ENCODE results near the gene TTC31. TPM values are rescaled to one million over a fixed set of nuclear protein-coding genes. Genes with fewer than 3 reads are reported as not detected.

The TTC31 gene
- total RNA-seq, 2 experiments from 2014 or later: 45.8 to 46.3 TPM

Other genes with a start within 250 kb of the TTC31 start
- 1 to 10 TPM; 3.0 to 4.3 TPM for gene SLC4A5, start 139.7 kb upstream of the TTC31 start, total RNA-seq
- gene DCTN1, start 102.8 kb upstream of the TTC31 start, total RNA-seq: 100 to 1,000 TPM; 106 to 132 TPM
- 1 to 10 TPM; 3.0 to 3.3 TPM for gene C2orf81, start 61.5 kb upstream of the TTC31 start, total RNA-seq
- gene WDR54, start 61.4 kb upstream of the TTC31 start, total RNA-seq: 10 to 100 TPM; 71.3 to 80.7 TPM
- under 1 TPM; 0.62 to 0.82 TPM for gene RTKN, start 41.1 kb upstream of the TTC31 start, total RNA-seq
- 10 to 100 TPM; 28.9 to 32.1 TPM for gene INO80B, start 28.0 kb upstream of the TTC31 start, total RNA-seq
- 10 to 100 TPM; 52.5 to 52.6 TPM for gene WBP1, start 24.6 kb upstream of the TTC31 start, total RNA-seq
- gene MOGS, start 17.7 kb upstream of the TTC31 start, total RNA-seq: 10 to 100 TPM; 55.4 to 62.6 TPM
- gene MRPL53, start 10.4 kb upstream of the TTC31 start, total RNA-seq: 10 to 100 TPM; 72.5 to 83.1 TPM
- 10 to 100 TPM; 26.8 to 27.1 TPM for gene CCDC142, start 83 bp upstream of the TTC31 start, total RNA-seq
- under 1 TPM in 1 of 2 experiments, not detected in 1; 0.25 TPM for gene LBX2, start 16.5 kb downstream of the TTC31 start, total RNA-seq
- gene PCGF1, start 24.6 kb downstream of the TTC31 start, total RNA-seq: 10 to 100 TPM; 25.8 to 35.6 TPM
- gene TLX2, start 31.4 kb downstream of the TTC31 start, total RNA-seq: under 1 TPM; 0.40 to 0.52 TPM
- under 1 TPM; 0.25 to 0.52 TPM for gene DQX1, start 43.1 kb downstream of the TTC31 start, total RNA-seq
- 100 to 1,000 TPM; 116 to 136 TPM for gene AUP1, start 46.6 kb downstream of the TTC31 start, total RNA-seq
- gene HTRA2, start 46.9 kb downstream of the TTC31 start, total RNA-seq: 10 to 100 TPM; 41.6 to 45.8 TPM
- under 1 TPM; 0.12 to 0.15 TPM for gene LOXL3, start 70.9 kb downstream of the TTC31 start, total RNA-seq
- 10 to 100 TPM; 28.0 to 34.4 TPM for gene DOK1, start 71.6 kb downstream of the TTC31 start, total RNA-seq
- gene M1AP, start 165.2 kb downstream of the TTC31 start, total RNA-seq: not detected
- 1 to 10 TPM; 6.5 to 8.3 TPM for gene SEMA4F, start 171.2 kb downstream of the TTC31 start, total RNA-seq